Liver (tissue), 3 donors: Measurements from ENCODE around the gene CARHSP1.

Experiments used
- CTCF ChIP-seq: fragments of 150-350 bp; IDR thresholded peaks from 2 replicates; pipeline ENCODE4 v1.5.1; 2017; ENCODE audit warnings: improper control_type of control experiment, low read depth, low read length; ENCODE audit not compliant: missing input control
- RAD21 ChIP-seq, 2 donors: IDR thresholded peaks; 2 replicates each; pipeline ENCODE4 v1.6.1; 2016; ENCODE audit warnings: antibody characterized with exemption in 2 of 2, mild to moderate bottlenecking in 2 of 2
- RXRA ChIP-seq, 2 donors: IDR thresholded peaks; 2 replicates each; pipeline ENCODE4 v1.6.1; 2017 to 2018; ENCODE audit warnings: antibody characterized with exemption in 2 of 2, mild to moderate bottlenecking in 1 of 2
- donor health status: healthy.
- donor health status: healthy.

GRCh38 chr16:8855972-8856371, 12.8 kb downstream of the CARHSP1 start:
- no peak for TF ChIP-seq CTCF
- no peak for TF ChIP-seq RXRA (IDR thresholded peaks at IDR 0.05)
- no peak for TF ChIP-seq RAD21 (IDR thresholded peaks at IDR 0.05)
